ENCODE measurements around the gene ANKMY2.

ANKMY2 gene

GRCh38 chr7:16592395-16592794 lies 53.2 kb downstream of the ANKMY2 start:
- Histone ChIP-seq H3K36me3 (ENCODE audit: insufficient read depth, low read length) (no peaks in the 10 kb centered on the region), H3K27me3 (ENCODE audit: insufficient read depth, low read length) (no peaks in the 10 kb centered on the region), H3K27ac (ENCODE audit: low read depth, low read length, poor library complexity, severe bottlenecking) (no peak overlapping the region), H3K4me3 (ENCODE audit: low read depth, low read length, poor library complexity, severe bottlenecking) (no peak overlapping the region), H3K79me2 (ENCODE audit: insufficient read depth, low read length) (no peaks in the 10 kb centered on the region), H2AFZ (ENCODE audit: low read length) (no peak overlapping the region), H3K9me3 (ENCODE audit: low read length) (no peaks in the 10 kb centered on the region), H4K20me1 (ENCODE audit: insufficient read depth, low read length) (no peaks in the 10 kb centered on the region), H3F3A (ENCODE audit: insufficient read depth, low read length) (no peaks in the 10 kb centered on the region), H3K9me2 (ENCODE audit: low read depth, low read length) (no peaks in the 10 kb centered on the region), H3K9ac (ENCODE audit: low read length) (no peak overlapping the region), H3K4me1 (ENCODE audit: insufficient read depth, low read length, severe bottlenecking) (no peaks in the 10 kb centered on the region), H3K4me2 (ENCODE audit: low read length) (no peak overlapping the region)
- TF ChIP-seq EZH2 (IDR thresholded peaks at IDR 0.05; ENCODE audit: borderline replicate concordance, low read length) (no peak), CTCF (IDR thresholded peaks at IDR 0.05; ENCODE audit: low read length) (no peak)

- H3K9me2 ChIP-seq (ENCODE audit: low read depth, low read length) = no peaks in the 10 kb centered on the region
- TF ChIP-seq EZH2 (IDR thresholded peaks at IDR 0.05; ENCODE audit: borderline replicate concordance, low read length) (no peak), CTCF (IDR thresholded peaks at IDR 0.05; ENCODE audit: low read length) (no peak)
- H3K9ac ChIP-seq (ENCODE audit: low read length) = no peak overlapping the region
- no peak overlapping the region for H2AFZ ChIP-seq (ENCODE audit: low read length)
- no peaks in the 10 kb centered on the region for H3K9me3 ChIP-seq (ENCODE audit: low read length)
- H3K36me3 ChIP-seq (ENCODE audit: insufficient read depth, low read length) = no peaks in the 10 kb centered on the region
- no peaks in the 10 kb centered on the region for H4K20me1 ChIP-seq (ENCODE audit: insufficient read depth, low read length)
- H3K4me2 ChIP-seq (ENCODE audit: low read length) = no peak overlapping the region
- no peaks in the 10 kb centered on the region for H3K27me3 ChIP-seq (ENCODE audit: insufficient read depth, low read length)
- H3K79me2 ChIP-seq (ENCODE audit: insufficient read depth, low read length) = no peaks in the 10 kb centered on the region
- no peak overlapping the region for H3K4me3 ChIP-seq (ENCODE audit: low read depth, low read length, poor library complexity, severe bottlenecking)
- no peaks in the 10 kb centered on the region for H3F3A ChIP-seq (ENCODE audit: insufficient read depth, low read length)
- H3K4me1 ChIP-seq (ENCODE audit: insufficient read depth, low read length, severe bottlenecking) = no peaks in the 10 kb centered on the region
- H3K27ac ChIP-seq (ENCODE audit: low read depth, low read length, poor library complexity, severe bottlenecking) = no peak overlapping the region
Observed at GRCh38 chr7:16590424-16590823, 55.1 kb downstream of the ANKMY2 start.

GRCh38 chr7:16589881-16590280 lies 55.7 kb downstream of the ANKMY2 start:
- no peaks in the 10 kb centered on the region for H3K79me2 ChIP-seq (ENCODE audit: insufficient read depth, low read length)
- H3K4me1 ChIP-seq (ENCODE audit: insufficient read depth, low read length, severe bottlenecking) = no peaks in the 10 kb centered on the region
- no peak for TF ChIP-seq EZH2 (IDR thresholded peaks at IDR 0.05; ENCODE audit: borderline replicate concordance, low read length)
- no peak overlapping the region for H3K27ac ChIP-seq (ENCODE audit: low read depth, low read length, poor library complexity, severe bottlenecking)
- H3K4me3 ChIP-seq (ENCODE audit: low read depth, low read length, poor library complexity, severe bottlenecking) = no peak overlapping the region
- H3K9me3 ChIP-seq (ENCODE audit: low read length) = no peaks in the 10 kb centered on the region
- H4K20me1 ChIP-seq (ENCODE audit: insufficient read depth, low read length) = no peaks in the 10 kb centered on the region
- H3K27me3 ChIP-seq (ENCODE audit: insufficient read depth, low read length) = no peaks in the 10 kb centered on the region
- H3K4me2 ChIP-seq (ENCODE audit: low read length) = no peak overlapping the region
- no peaks in the 10 kb centered on the region for H3K36me3 ChIP-seq (ENCODE audit: insufficient read depth, low read length)
- H3K9me2 ChIP-seq (ENCODE audit: low read depth, low read length) = no peaks in the 10 kb centered on the region
- no peak overlapping the region for H3K9ac ChIP-seq (ENCODE audit: low read length)
- no peak overlapping the region for H2AFZ ChIP-seq (ENCODE audit: low read length)
- no peaks in the 10 kb centered on the region for H3F3A ChIP-seq (ENCODE audit: insufficient read depth, low read length)

GRCh38 chr7:16587790-16588189 lies 57.8 kb downstream of the ANKMY2 start:
- H3K27me3 ChIP-seq (ENCODE audit: insufficient read depth, low read length) = no peaks in the 10 kb centered on the region
- TF ChIP-seq CTCF (IDR thresholded peaks at IDR 0.05; ENCODE audit: low read length) = no peak
- no peak for TF ChIP-seq EZH2 (IDR thresholded peaks at IDR 0.05; ENCODE audit: borderline replicate concordance, low read length)
- H3K4me1 ChIP-seq (ENCODE audit: insufficient read depth, low read length, severe bottlenecking) = no peaks in the 10 kb centered on the region
- no peaks in the 10 kb centered on the region for H3K9me2 ChIP-seq (ENCODE audit: low read depth, low read length)
- no peaks in the 10 kb centered on the region for H3K79me2 ChIP-seq (ENCODE audit: insufficient read depth, low read length)
- no peaks in the 10 kb centered on the region for H3F3A ChIP-seq (ENCODE audit: insufficient read depth, low read length)
- H3K27ac ChIP-seq (ENCODE audit: low read depth, low read length, poor library complexity, severe bottlenecking) = no peak overlapping the region
- H3K4me3 ChIP-seq (ENCODE audit: low read depth, low read length, poor library complexity, severe bottlenecking) = no peak overlapping the region
- no peak overlapping the region for H3K9ac ChIP-seq (ENCODE audit: low read length)
- H3K4me2 ChIP-seq (ENCODE audit: low read length) = no peak overlapping the region
- no peaks in the 10 kb centered on the region for H3K9me3 ChIP-seq (ENCODE audit: low read length)
- H4K20me1 ChIP-seq (ENCODE audit: insufficient read depth, low read length) = no peaks in the 10 kb centered on the region
- no peaks in the 10 kb centered on the region for H3K36me3 ChIP-seq (ENCODE audit: insufficient read depth, low read length)
- no peak overlapping the region for H2AFZ ChIP-seq (ENCODE audit: low read length)

All from OCI-LY1 (cell line).